ENCODE measurements around the gene TRPT1.

Gene TRPT1

GRCh38 chr11:64244966-64245365, 19.0 kb upstream of the TRPT1 start:
- H3K36me3 ChIP-seq (ENCODE audit: control insufficient read depth, low read length), result peaks cover 50% of the 10 kb centered on the region
- H4K20me1 ChIP-seq (ENCODE audit: control insufficient read depth, insufficient read depth, low read depth, low read length), result no peaks in the 10 kb centered on the region
- peak overlapping the region; percentile 89 for H3K4me2 ChIP-seq (ENCODE audit: low read length)
- peaks cover 48% of the 10 kb centered on the region for H3K79me2 ChIP-seq (ENCODE audit: control insufficient read depth, low read length)
- peaks cover 57% of the 10 kb centered on the region for H3K4me1 ChIP-seq (ENCODE audit: control insufficient read depth, low read length)
- no peaks in the 10 kb centered on the region for H3K27me3 ChIP-seq (ENCODE audit: control insufficient read depth, low read length)
- peak overlapping the region; percentile 85 for H3K27ac ChIP-seq (ENCODE audit: low read depth, low read length)
- TF ChIP-seq CTCF (IDR thresholded peaks at IDR 0.05; ENCODE audit: low read depth, low read length, poor library complexity, severe bottlenecking) (no peak), EZH2phosphoT487 (IDR thresholded peaks at IDR 0.05; ENCODE audit: borderline replicate concordance, low read length) (no peak)
- peak overlapping the region; percentile 97 for H3K4me3 ChIP-seq (ENCODE audit: low read length)
- peaks cover 34% of the 10 kb centered on the region for H3F3A ChIP-seq (ENCODE audit: control insufficient read depth, insufficient read depth)
- H3K9me2 ChIP-seq (replicated peaks; ENCODE audit: control insufficient read depth, low read length), result no peaks in the 10 kb centered on the region
- no peaks in the 10 kb centered on the region for H3K9me3 ChIP-seq (ENCODE audit: control insufficient read depth, insufficient read depth, low read length)

- Histone ChIP-seq H3K27me3 (ENCODE audit: control insufficient read depth, low read length) (no peaks in the 10 kb centered on the region), H4K20me1 (ENCODE audit: control insufficient read depth, insufficient read depth, low read depth, low read length) (no peaks in the 10 kb centered on the region), H3K4me2 (ENCODE audit: low read length) (no peak overlapping the region), H3K9me2 (replicated peaks; ENCODE audit: control insufficient read depth, low read length) (no peaks in the 10 kb centered on the region), H3K9me3 (ENCODE audit: control insufficient read depth, insufficient read depth, low read length) (no peaks in the 10 kb centered on the region), H3K36me3 (ENCODE audit: control insufficient read depth, low read length) (peaks cover 54% of the 10 kb centered on the region), H3K4me3 (ENCODE audit: low read length) (no peak overlapping the region), H3K79me2 (ENCODE audit: control insufficient read depth, low read length) (peaks cover 48% of the 10 kb centered on the region), H3F3A (ENCODE audit: control insufficient read depth, insufficient read depth) (peaks cover 41% of the 10 kb centered on the region), H3K4me1 (ENCODE audit: control insufficient read depth, low read length) (peaks cover 60% of the 10 kb centered on the region), H3K27ac (ENCODE audit: low read depth, low read length) (peak overlapping the region; percentile 10; the same call in 1 of the 2 replicates)
- TF ChIP-seq CTCF (IDR thresholded peaks at IDR 0.05; ENCODE audit: low read depth, low read length, poor library complexity, severe bottlenecking) (no peak), EZH2phosphoT487 (IDR thresholded peaks at IDR 0.05; ENCODE audit: borderline replicate concordance, low read length) (no peak)
Measured at GRCh38 chr11:64244107-64244506, 18.1 kb upstream of the TRPT1 start.

- Histone ChIP-seq H3K4me1 (ENCODE audit: control insufficient read depth, low read length) (peaks cover 68% of the 10 kb centered on the region), H3K4me3 (ENCODE audit: low read length) (peak overlapping the region; percentile 99; the same call in 1 of the 2 replicates), H3K9me3 (ENCODE audit: control insufficient read depth, insufficient read depth, low read length) (no peaks in the 10 kb centered on the region), H3K27me3 (ENCODE audit: control insufficient read depth, low read length) (no peaks in the 10 kb centered on the region), H4K20me1 (ENCODE audit: control insufficient read depth, insufficient read depth, low read depth, low read length) (no peaks in the 10 kb centered on the region), H3K4me2 (ENCODE audit: low read length) (0 out of 2 replicates have a peak overlapping the region, but pooled peaks have one; percentile 77), H3F3A (ENCODE audit: control insufficient read depth, insufficient read depth) (peaks cover 47% of the 10 kb centered on the region), H3K79me2 (ENCODE audit: control insufficient read depth, low read length) (peaks cover 48% of the 10 kb centered on the region), H3K36me3 (ENCODE audit: control insufficient read depth, low read length) (peaks cover 62% of the 10 kb centered on the region), H3K9me2 (replicated peaks; ENCODE audit: control insufficient read depth, low read length) (no peaks in the 10 kb centered on the region), H3K27ac (ENCODE audit: low read depth, low read length) (no peak overlapping the region)
- TF ChIP-seq CTCF (IDR thresholded peaks at IDR 0.05; ENCODE audit: low read depth, low read length, poor library complexity, severe bottlenecking) (no peak), EZH2phosphoT487 (IDR thresholded peaks at IDR 0.05; ENCODE audit: borderline replicate concordance, low read length) (no peak)
Measured at GRCh38 chr11:64243236-64243854, 17.4 kb upstream of the TRPT1 start.
